Measurements from ENCODE around the gene C16orf46.

C16orf46 gene

DNA sequence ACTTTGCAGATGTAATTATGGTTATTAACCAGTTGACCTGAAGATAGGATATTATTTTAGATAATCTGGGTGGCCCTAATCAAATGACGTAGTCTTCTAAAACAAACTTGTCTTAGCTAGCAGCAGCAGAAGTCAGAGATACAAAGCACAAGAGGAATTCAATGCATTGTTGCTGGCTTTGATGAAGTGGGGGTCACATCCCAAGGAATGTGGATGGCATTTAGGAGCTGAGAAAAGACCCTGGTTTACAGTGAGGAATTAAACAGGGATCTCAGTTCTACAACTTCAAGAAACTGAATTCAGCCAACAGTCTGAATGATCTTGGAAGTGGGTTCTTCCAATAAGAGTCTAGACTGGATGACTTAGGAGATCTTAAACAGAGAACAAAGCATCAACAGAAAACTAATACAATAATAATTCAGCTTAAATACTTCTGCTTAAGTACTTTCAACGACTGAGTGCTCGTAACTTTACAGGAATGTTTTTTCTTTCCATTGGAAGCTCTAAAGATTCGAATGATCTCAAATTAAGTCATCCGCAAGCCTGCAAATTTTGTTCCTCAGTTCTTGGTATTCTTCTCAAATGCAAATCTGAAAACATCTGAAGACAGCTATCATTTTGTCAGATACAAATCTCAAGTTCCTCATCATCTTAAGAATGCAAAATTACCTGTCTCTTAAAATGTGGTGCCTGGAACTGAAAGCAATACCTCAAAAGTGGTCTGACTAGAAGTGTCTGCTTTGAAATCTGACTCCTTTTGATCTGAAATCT, 3.3 kb downstream of the C16orf46 start:
- no peak for DNase-seq (ENCODE audit: low read depth in 3 of 3)

DNA sequence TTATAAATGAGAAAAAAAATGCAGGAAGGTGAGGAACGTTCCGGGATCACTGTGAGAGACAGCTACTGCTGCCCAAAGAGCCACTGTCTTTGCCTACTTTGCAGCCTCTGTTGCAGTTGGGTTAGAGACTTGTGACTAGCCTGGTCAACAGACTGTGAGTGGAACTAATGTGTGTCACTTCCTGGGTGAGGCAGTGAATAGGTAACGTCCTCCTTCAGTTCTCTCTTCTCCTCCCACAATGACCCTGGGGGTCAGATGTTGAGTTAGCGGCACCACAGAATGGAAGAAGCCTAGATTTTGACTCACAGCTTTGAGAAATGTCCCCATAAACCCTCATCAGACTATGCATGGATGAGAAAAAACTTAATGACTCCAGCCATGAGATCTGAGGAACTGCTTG, 5.2 kb downstream of the C16orf46 start:
- DNase-seq (ENCODE audit: low read depth in 3 of 3): no peak

DNA sequence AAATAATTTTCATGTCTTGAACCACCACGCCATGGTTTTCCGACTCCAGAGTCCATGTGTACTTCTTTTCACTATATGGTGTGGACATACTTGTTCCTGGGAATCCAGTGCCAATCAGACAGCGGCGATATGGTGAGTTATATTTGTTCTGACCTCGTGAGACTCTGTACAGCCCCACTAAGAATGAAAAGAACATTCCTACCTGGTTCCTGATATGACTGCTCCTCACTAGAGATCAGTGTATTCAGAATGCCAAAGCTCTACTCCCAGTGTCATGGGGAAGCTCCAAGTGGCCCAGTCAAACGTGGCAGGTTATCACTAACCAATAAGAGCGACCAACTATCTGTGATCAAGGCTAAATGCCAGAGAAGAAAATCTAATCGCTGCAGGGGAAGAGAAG, 6.1 kb downstream of the C16orf46 start:
- DNase-seq (ENCODE audit: low read depth in 3 of 3): no peak

DNA sequence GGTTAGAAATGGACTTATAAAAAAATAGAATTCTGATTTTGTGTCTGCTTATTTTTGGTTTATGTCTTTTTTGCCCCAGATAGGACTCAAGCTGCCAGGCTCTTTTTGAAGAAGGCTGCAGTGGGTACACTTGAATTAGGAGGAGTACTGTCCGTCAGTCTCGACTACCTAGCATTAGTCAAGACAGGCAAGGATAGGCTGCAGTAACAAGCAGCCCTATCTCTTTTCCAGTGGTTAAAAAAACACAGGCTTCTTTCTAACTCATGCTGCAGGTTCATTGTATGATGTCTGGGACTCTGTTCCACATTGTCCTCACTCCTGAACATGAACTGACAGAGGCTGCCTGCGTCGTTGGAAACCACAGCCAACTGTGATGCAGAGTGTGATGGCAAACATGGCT, 8.0 kb downstream of the C16orf46 start:
- DNase-seq (ENCODE audit: low read depth in 3 of 3): no peak

DNA sequence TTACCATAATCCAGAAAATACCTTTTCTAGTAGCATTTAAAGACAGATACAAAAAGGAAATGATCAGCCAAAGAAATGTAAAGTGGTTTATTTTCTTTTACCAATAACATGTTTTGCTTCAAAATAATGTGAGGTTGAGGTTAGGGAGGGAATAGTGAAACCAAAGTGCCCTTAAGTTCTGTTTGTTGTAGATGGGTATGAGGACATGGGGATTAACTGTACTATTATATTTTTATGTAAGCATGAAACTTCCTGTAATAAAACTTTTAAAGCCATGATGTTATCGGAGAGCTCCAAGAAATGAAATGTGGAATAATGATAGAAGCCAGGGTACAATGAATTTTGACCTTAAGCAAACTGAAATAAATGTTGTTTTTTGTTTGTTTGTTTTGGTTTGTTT, 9.9 kb downstream of the C16orf46 start:
- DNase-seq (ENCODE audit: low read depth in 3 of 3): no peak

DNA sequence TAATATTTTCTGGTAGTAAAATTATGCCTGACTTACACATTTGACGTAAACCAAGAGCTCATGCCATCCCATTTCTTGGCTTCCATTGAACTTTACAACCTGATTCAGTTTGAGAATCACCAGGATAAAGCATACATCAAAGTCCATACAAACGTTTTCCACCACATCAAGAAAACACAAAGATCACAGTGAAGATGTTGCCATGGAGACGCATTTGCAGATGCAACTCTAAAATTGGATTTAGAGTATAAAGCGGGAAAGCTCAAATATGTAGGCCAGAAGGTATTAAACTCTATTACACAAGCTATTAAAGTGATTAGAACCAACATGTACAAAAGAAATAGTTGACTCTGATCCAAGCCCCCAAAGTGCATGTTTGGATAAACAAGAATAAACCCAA, 10.4 kb downstream of the C16orf46 start:
- no peak for DNase-seq (ENCODE audit: low read depth in 3 of 3)

DNA sequence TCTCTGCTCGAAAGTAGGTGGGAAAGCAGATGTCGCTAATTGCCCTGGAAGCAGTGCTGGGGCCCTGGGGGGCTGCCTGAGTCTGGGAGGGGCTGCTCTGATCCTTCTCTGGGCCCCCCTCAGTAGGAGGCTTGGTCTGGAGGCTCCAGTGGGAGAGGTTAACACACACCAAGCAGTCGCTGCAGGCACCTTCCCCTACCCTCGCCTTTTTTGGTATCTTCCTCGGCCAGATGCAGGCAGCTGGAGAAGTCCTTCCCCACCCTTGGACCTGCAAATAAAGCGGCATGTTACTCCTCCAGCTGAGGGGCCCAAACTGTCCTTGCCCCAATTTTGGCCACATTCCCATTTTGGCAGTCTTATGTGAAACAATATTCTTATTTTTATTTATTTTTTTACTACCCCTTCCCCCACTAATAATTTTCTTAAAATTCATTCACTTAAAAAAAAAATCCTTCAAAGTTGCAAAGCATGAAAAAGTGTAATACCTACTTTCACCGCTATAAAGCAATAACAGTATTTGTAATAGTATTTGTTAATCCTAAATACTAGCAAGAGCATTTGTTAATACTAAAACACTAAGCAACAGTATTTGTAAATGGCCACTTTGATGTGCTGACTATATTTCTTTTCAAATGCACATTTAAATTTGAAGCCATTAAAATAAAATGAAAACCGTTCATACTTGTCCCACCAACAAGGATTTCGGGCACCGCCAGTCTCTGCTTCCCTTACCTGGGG, 15.0 kb downstream of the C16orf46 start:
- no peak for DNase-seq (ENCODE audit: low read depth in 3 of 3)

DNA sequence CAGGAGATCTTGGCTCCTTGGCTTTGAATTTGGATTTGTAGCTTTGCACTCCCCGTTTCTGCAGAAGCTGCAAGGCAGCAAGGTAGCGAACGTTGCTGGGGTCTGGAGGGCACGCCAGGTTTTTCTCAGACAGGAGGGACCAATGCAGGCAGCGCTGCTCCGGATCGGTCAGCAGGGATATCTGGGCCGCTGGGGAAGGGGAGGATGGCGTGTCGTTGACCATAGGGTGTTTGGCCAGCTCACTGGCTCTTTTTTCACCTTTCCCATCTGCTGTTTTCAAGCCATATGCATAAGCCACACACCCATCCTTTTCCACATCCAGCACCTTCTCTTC, 15.8 kb downstream of the C16orf46 start:
- DNase-seq (ENCODE audit: low read depth in 3 of 3): no peak

DNA sequence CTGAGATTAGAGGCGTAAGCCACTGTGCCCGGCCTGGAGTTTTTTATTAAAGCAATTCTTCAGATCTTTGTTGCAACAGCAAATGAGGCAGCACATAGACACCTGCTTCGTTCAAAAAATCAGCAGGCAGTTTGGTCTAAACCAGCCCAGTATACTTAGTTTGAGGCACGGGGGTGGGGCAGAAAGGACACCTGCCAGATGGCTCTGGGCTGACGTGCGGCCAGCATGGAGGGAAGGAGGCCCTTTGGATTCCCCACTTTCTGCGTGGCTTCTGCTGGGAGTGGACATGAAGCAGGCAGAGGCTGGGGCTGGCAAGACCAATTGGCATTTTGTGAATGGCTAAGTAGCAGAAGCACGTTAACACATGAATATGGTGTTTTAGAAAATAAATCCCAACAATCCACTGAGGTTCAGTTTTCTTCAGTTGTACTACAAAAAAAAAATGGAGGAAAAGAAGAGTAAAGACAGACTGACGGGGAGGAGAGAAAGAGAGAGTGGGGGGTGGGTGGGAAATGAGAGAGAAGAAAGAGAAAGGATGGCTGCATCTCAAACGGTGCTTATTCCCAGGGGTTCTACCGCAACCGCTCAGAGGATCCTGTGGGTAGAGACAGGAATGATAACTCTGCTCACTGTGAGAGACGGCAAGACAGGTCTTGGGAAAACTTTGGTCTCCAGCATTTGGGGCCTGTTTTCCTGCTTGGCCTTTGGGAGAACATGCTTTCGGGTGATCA, 16.3 kb downstream of the C16orf46 start:
- no peak for DNase-seq (ENCODE audit: low read depth in 3 of 3)

DNA sequence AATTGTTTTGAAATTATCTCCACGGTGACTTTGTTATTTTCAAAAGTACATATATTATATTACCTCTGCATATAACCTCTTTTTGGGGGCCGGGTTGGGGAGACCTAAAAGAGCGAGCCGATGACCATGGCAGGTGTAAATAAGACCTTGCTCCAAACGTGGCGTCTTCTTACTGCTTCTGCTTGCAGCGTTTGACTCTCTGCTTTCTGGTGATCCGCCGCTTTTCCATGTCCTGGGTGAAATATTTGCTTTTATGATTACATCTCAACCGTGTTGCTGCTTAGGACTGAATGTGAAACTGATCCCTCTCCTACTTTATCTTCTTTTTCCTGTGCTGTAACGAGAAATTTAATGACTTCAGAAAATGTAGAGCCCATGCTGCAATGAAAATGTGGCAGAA, 23.3 kb downstream of the C16orf46 start:
- no peak for DNase-seq (ENCODE audit: low read depth in 3 of 3)

DNA sequence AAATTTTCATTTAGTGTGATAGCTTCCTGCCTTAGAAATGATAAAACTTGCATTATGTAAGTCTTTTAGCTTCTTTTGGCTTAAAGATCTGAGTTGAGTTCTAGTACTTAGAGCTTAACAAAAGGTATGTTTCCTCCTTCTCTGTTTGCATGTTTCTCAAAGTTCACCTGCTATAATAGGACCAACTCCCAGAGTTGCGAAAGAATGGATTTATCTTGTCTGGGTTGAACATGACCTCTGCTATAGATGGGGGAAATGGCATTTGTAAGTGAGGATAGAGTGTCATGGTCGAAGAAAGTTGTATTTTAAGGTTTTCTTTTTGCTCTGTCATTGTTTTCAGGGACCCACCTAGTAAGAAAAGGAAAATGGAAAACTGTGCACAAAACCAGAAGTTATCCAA, 34.2 kb downstream of the C16orf46 start:
- DNase-seq (ENCODE audit: low read depth in 3 of 3): no peak

DNA sequence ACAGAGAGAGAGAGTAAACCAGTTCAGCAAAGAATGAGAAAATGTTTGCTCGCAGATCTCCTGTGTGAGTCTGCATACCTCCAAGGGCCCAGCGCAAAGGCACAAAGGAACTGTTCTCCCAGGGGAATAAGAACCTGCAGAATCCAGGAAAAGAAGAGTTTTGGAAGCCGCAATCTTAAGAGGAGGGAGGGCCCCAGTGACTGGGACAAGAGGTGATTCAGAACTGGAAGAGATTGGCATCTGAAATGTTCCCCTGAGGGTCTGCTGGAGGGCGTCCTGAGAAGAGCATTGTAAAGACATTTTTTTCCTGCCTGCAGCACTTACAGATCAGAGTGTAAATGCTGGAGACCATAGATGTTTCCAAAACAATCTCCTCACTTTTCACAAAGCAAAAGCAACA, 35.3 kb downstream of the C16orf46 start:
- DNase-seq (ENCODE audit: low read depth in 3 of 3): no peak

DNA sequence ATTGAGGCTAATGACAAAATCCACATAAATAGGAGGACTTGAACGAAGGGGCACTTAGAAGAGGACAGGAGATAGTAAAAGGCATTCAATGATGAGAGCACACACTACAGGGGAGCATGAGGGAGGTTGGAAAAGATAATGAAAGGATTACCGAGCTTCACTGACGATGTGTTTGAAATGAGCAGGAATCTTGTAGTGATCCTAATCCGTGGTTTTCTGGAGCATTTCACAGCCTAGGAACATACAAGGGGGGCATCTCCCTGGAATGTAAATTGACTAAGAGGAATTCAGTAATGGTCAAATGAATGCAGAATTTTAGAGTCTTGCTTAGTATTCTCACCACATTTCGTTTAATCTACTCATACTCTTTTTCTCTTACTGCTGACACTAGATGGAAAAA, 36.2 kb downstream of the C16orf46 start:
- no peak for DNase-seq (ENCODE audit: low read depth in 3 of 3)

DNA sequence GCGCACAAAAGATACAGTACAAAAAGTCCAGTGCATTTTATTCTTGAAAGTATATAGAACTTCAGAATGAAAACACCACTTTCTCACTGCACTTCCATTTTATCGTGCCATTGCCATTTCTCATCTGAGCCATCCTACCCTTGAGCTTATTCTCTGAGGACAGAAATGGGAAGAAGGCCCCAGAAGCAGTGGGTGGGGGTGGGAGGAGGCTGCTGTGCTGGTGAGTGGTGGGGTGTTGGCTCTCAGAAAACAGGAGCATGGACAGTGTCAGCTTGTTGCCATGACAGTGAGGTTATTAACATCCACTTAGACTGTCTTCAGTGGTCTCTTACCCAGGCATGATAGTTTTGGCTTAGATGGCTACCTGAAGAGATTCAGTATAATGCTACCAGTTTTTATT, 36.9 kb downstream of the C16orf46 start:
- no peak for DNase-seq (ENCODE audit: low read depth in 3 of 3)

DNA sequence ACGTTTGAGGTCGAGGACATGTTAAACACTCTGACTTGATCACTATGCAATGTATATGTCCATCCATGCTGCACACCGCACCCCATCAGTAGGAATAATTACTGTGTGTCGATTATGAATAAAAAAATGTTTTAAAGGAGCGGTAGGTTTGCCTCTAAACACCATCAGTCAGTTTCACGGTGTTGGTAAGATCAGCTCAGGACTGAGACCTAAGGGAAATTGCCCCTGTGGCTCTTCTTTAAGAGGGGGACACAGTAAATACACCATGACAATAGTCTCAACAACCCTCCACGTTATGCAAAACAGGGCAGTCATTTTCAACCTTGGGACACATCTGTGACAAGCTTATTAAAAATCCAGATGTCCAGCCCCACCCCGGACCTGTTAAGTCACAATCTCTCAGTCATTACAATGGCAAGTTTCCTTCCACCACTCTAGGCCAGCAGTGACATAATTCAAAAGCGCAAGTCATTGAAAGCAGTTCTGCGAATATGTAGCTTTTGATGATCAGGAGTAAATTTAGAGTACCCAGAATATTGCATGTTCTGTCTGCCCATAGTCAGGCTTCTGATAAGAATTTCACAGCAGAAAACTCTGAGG, 40.2 kb downstream of the C16orf46 start:
- no peak for DNase-seq (ENCODE audit: low read depth in 3 of 3)

DNA sequence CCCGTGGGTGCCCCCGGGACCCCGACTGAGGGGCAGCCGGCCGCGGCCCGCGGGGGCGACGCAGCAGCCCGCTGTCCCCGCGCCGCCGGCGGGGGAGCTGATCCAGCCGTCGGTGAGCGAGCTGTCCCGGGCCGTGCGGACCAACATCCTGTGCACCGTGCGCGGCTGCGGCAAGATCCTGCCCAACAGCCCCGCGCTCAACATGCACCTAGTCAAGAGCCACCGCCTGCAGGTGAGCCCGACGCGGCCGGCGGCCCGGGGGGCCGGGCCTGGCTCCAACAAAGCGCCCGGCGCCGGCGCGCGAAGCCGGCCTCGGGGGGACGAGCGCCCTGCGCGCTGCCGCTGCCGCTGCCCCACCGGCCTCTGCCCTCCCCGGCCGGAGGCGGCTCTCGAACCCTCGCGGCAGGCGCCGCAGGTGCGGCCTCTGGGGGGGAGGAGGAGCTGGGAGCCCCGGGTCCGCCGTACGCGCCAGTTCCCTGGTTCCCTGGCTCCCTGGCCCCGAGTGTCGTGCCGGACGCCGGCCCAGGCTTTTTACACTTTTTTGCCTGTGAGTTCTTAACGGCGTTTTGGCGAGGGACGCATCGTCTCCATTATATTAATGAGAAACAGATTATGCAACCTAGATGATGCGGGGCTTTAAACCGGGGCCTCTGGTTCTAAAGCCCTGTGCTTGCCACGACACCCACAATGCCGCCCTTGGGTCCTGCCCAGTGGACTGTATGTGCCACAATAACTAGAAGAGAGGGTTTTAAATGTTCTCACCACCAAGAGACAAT, 40.9 kb downstream of the C16orf46 start:
- peak in 2 of 3 experiments; percentile 7 to 36 for DNase-seq (ENCODE audit: low read depth in 3 of 3)

DNA sequence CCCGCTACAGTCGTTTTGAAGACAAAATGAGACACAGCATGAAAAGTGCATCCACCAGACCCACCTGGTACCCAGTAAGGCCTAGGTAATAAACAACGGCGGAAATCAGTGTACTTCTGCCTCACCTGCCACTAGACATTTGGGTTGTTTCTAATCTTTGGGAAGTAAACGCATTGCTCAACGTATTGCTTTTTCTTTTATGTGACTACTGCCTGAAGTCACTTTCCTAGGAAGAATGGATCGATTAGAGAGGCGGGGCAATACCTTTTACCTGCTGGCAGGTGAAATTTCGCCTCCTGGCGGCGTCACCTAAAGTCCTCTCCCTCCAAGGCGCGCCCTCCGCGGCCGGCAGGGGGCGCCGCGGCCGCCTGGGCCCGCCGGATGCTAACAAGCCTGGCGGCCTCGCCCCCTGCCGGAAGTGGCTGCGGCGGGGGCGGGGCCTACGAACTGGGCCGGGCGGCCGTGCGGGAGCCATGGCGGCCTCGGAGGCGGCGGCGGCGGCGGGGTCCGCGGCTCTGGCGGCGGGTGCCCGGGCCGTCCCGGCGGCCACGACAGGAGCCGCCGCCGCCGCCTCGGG, 41.6 kb downstream of the C16orf46 start, which contains the start of gene ATMIN:
Gene ATMIN (plus strand): TSS at position 445 of the 577 bp plus-strand sequence. CDS start 29 bp downstream, at position 474.
- peak; percentile 81 to 82 (median 81) for DNase-seq (ENCODE audit: low read depth in 3 of 3)

DNA sequence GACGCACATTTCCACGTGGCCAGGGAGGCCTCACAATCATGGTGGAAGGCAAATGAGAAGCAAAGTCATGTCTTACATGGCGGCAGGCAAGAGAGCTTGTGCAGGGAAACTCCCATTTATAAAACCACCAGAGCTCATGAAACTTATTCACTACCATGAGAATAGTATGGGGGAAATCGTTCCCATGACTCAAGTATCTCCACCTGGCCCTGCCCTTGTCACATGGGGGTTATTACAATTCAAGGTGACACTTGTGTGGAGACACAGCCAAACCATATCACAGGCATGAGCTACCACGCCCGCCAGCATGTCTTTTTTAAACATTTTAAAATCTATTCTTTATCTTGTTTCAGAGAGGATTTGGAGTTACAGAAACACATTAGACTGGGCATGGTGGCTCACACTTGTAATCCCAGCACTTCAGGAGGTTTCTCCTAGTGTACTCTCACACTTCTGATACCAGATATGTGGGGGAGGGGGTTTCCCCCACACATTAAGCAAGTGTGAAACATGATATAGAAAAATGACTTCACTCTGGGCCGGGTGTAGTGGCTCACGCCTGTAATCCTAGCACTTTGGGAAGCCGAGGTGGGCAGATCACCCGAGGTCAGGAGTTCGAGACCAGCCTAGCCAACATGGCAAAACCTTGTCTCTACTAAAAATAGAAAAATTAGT, 47.0 kb downstream of the C16orf46 start:
- DNase-seq (ENCODE audit: low read depth in 3 of 3): no peak

DNA sequence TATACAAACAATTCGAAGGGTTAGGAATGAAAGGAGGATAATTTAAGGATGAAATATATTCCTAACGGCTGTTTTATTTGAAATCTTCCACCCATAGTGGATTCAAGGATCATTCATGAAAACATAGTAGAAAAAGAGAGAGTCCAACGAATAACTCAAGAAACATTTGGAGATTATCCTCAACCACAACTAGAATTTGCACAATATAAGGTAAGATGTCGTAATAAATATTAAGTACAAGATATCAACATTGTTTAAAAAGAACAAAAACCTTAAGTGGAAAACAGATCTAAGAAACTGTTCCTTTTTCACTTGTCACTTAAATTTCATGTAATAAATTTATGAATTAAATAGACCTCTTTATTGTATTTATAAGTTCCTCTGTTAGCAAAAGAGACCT, 50.6 kb downstream of the C16orf46 start:
- DNase-seq (ENCODE audit: low read depth in 3 of 3): no peak

DNA sequence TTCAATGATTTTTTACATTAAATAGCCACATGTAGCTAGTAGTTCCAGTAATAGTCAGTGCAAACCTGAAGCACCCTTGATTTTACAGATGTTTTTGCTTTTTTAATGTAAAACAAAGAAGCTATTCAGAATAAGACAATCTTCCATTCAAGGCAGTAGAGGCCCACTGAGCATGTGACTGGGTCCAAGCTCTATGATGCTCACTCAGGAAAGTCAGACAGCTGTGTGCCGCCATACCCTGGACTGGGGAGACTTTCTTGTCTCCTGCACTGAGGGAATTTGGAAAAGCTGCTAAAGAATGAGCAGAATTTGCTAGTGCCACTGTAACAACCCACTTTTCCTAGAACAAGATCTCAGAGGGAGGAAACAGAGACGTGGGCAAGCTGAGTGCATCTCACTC, 58.5 kb downstream of the C16orf46 start:
- DNase-seq (ENCODE audit: low read depth in 3 of 3): no peak

DNA sequence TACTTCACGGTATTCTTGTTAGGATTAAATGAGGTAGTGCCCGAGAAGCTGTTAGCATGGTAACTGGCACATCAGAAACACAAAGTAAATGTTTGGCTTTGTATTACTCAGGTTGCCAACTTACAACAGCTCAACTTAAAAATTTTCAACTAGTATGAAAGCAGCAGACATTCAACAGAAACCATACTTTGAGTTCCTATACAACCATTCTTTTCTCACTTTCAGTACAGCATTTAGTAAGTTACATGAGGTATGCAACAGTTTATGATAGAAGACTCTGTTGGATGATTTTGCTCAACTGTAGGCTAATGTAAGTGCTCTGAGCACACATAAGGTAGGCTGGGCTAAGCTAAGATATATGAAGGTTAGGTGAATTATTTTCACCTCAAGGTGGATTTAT, 62.4 kb downstream of the C16orf46 start:
- DNase-seq (ENCODE audit: low read depth in 3 of 3): no peak

All from stimulated activated CD4-positive, alpha-beta T cell treated with anti-CD3 and anti-CD28 coated beads, TNF-alpha, amount 100 ng/mL, for 4 hours (primary cell).